Smooth muscle cell (in vitro differentiated cells): Measurements from ENCODE around the gene ALDH2. TPM values are rescaled to one million over a fixed set of nuclear protein-coding genes. Genes with fewer than 3 reads are reported as not detected.
A peak's percentile ranks its signal among the peaks of the same experiment; 100 is the strongest.

Source experiments
- DNase-seq: peaks from one replicate; lab custom pipeline; 2025; ENCODE audit not compliant: unreplicated experiment; lab: John Stamatoyannopoulos, UW
- H2AFZ ChIP-seq: fragments of 200-600 bp; sonication (generic); 2 replicates; pipeline ENCODE4 v1.6.0; 2016; ENCODE audit warnings: antibody characterized with exemption, low read depth, mild to moderate bottlenecking
- H3F3A ChIP-seq: fragments of 200-600 bp; sonication (generic); 2 replicates; pipeline ENCODE4 v1.6.0; 2017; ENCODE audit warnings: antibody characterized with exemption, low read depth
- H3K27ac ChIP-seq: fragments of 200-600 bp; sonication (generic); 2 replicates; pipeline ENCODE4 v1.5.1; 2016; ENCODE audit warnings: low read depth, mild to moderate bottlenecking
- H3K27me3 ChIP-seq: fragments of 200-600 bp; sonication (generic); 2 replicates; pipeline ENCODE4 v1.6.1; 2016; ENCODE audit warnings: low read depth, mild to moderate bottlenecking
- H3K36me3 ChIP-seq: fragments of 200-600 bp; sonication (generic); 2 replicates; pipeline ENCODE4 v1.5.1; 2016; ENCODE audit warnings: low read depth
- H3K4me1 ChIP-seq: fragments of 200-600 bp; sonication (generic); 2 replicates; pipeline ENCODE4 v1.5.1; 2016; ENCODE audit warnings: low read depth
- H3K4me2 ChIP-seq: fragments of 200-600 bp; sonication (generic); 2 replicates; pipeline ENCODE4 v1.6.0; 2016; ENCODE audit warnings: mild to moderate bottlenecking
- H3K4me3 ChIP-seq: fragments of 200-600 bp; sonication (generic); 2 replicates; pipeline ENCODE4 v1.5.1; 2016; ENCODE audit warnings: mild to moderate bottlenecking
- H3K79me2 ChIP-seq: fragments of 200-600 bp; sonication (generic); 2 replicates; pipeline ENCODE4 v1.6.0; 2016; ENCODE audit warnings: low read depth, mild to moderate bottlenecking
- H3K9ac ChIP-seq: fragments of 200-600 bp; sonication (generic); 2 replicates; pipeline ENCODE4 v1.6.0; 2016; ENCODE audit warnings: low read depth
- H3K9me3 ChIP-seq: fragments of 200-600 bp; sonication (generic); replicated peaks from 2 replicates; pipeline ENCODE4 v1.5.1; 2016; ENCODE audit warnings: low read depth
- H4K20me1 ChIP-seq: fragments of 200-600 bp; sonication (generic); 2 replicates; pipeline ENCODE4 v1.6.0; 2016; ENCODE audit warnings: low read depth
- CTCF ChIP-seq: fragments of 200-600 bp; sonication (generic); IDR thresholded peaks from 2 replicates; pipeline ENCODE4 v1.5.1; 2017; ENCODE audit warnings: borderline replicate concordance, mild to moderate bottlenecking, antibody characterized with exemption; ENCODE audit not compliant: insufficient read depth, poor library complexity, severe bottlenecking
- WGBS: methylation state at CpG from one replicate; pipeline ENCODE4 v1.1.7; 2016; ENCODE audit warnings: low lambda C conversion rate; 5-methylcytosine and 5-hydroxymethylcytosine counted together
- polyA plus RNA-seq: library from polyadenylated mRNA; unstranded; fragments of >200 nt; fragmentation: Nextera tagmentation; extraction: Ambion mirVana; gene quantifications from 2 replicates; pipeline ENCODE4 v1.2.1, GENCODE V29; 2016
- total RNA-seq: library from RNA; depleted of rRNA; stranded (reverse); fragments of >200 nt; gene quantifications from 2 replicates; pipeline ENCODE4 v1.2.3, GENCODE V29; 2014

The ALDH2 gene
- total and polyA plus RNA-seq, 2 experiments from 2014 or later, result 17.0 to 54.6 TPM

GRCh38 chr12:111838353-111838752 is 71.6 kb downstream of the ALDH2 start:
- no peak overlapping the region for H3K27ac ChIP-seq
- H3K4me2 ChIP-seq, result no peak overlapping the region
- no peaks in the 10 kb centered on the region for H4K20me1 ChIP-seq
- H3K27me3 ChIP-seq, result no peaks in the 10 kb centered on the region
- peaks cover 5% of the 10 kb centered on the region for H3F3A ChIP-seq
- peaks cover 14% of the 10 kb centered on the region for H3K4me1 ChIP-seq
- no peak for TF ChIP-seq CTCF
- no peak overlapping the region for H3K4me3 ChIP-seq
- H2AFZ ChIP-seq, result no peak overlapping the region
- WGBS, result 51% methylated on average over 3 of the region's 3 CpGs
- H3K9ac ChIP-seq, result no peak overlapping the region
- H3K36me3 ChIP-seq, result no peaks in the 10 kb centered on the region
- peaks cover 30% of the 10 kb centered on the region for H3K79me2 ChIP-seq
- no peak for DNase-seq
- H3K9me3 ChIP-seq, result no peaks in the 10 kb centered on the region

- Histone ChIP-seq H3K79me2 (peaks cover 54% of the 10 kb centered on the region), H3K4me3 (peak overlapping the region; percentile 76), H3K4me2 (peak overlapping the region; percentile 99), H3K4me1 (peaks cover 18% of the 10 kb centered on the region), H3K27ac (peak overlapping the region; percentile 94), H4K20me1 (peaks cover under 1% of the 10 kb centered on the region), H2AFZ (peak overlapping the region; percentile 93), H3F3A (peaks cover 5% of the 10 kb centered on the region), H3K9me3 (no peaks in the 10 kb centered on the region), H3K27me3 (no peaks in the 10 kb centered on the region), H3K9ac (peak overlapping the region; percentile 99), H3K36me3 (no peaks in the 10 kb centered on the region)
- DNase-seq, result no peak
- 67% methylated on average over 11 of the region's 11 CpGs for WGBS
- TF ChIP-seq CTCF, result no peak
Observed at GRCh38 chr12:111840807-111841206, 74.1 kb downstream of the ALDH2 start.

DNA sequence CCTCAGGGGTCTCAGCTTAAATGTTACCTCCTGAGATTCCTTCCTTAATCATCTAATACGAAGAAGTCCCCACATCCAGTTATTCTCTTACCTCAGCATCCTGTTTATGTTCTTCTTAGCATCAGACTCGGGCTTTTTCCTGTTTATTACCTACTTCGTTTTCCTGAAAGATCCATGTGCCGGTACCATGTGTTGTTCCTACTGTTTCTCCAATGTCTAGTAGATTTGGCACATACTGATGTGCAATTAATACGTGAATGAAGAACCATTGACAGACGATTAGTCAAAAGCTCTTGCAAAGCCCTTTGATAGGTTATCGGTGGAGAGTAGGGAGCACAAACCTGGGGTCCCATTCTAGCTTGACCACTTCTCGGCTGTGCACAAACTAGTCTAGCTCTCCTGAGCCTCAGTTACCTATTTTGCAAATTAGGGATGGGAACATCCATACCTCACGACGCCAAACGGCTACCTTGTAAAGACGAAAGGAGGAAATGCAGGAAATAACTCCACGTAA is 74.6 kb downstream of the ALDH2 start:
- Histone ChIP-seq H3K79me2 (peaks cover 59% of the 10 kb centered on the region), H3K9ac (peak overlapping the region; percentile 99), H3K36me3 (no peaks in the 10 kb centered on the region), H3K27me3 (no peaks in the 10 kb centered on the region), H3F3A (peaks cover 5% of the 10 kb centered on the region), H4K20me1 (peaks cover 5% of the 10 kb centered on the region), H3K27ac (peak overlapping the region; percentile 94), H3K4me2 (peak overlapping the region; percentile 99), H2AFZ (peak overlapping the region; percentile 93), H3K4me3 (peak overlapping the region; percentile 76), H3K4me1 (peaks cover 18% of the 10 kb centered on the region), H3K9me3 (no peaks in the 10 kb centered on the region)
- TF ChIP-seq CTCF, result no peak
- no peak for DNase-seq
- 3% methylated on average over 13 of the region's 13 CpGs for WGBS

GRCh38 chr12:111841750-111842555 is 75.2 kb downstream of the ALDH2 start, which contains the start of gene MAPKAPK5:
Gene MAPKAPK5, plus strand, starts transcription at chr12:111842228. Its CDS starts 506 bp downstream, at chr12:111842734.
- under 1% methylated on average over 77 of the region's 84 CpGs for WGBS

More at GRCh38 chr12:111841750-111842555, 75.2 kb downstream of the ALDH2 start, which contains the start of gene MAPKAPK5:
- H3K27ac ChIP-seq, result peak within 1 kb of the TSS; percentile 94
- H3K4me3 ChIP-seq, result peak within 1 kb of the TSS; percentile 76
- H3K36me3 ChIP-seq, result no peaks in the 10 kb centered on the region
- peak within 1 kb of the TSS; percentile 93 for H2AFZ ChIP-seq
- DNase-seq, result peak; percentile 87
- H3K4me1 ChIP-seq, result peaks cover 18% of the 10 kb centered on the region
- peak within 1 kb of the TSS; percentile 99 for H3K4me2 ChIP-seq
- no peaks in the 10 kb centered on the region for H3K27me3 ChIP-seq
- peak within 1 kb of the TSS; percentile 99 for H3K9ac ChIP-seq
- peaks cover 66% of the 10 kb centered on the region for H3K79me2 ChIP-seq
- H4K20me1 ChIP-seq, result peaks cover 5% of the 10 kb centered on the region
- H3K9me3 ChIP-seq, result no peaks in the 10 kb centered on the region
- H3F3A ChIP-seq, result peaks cover 5% of the 10 kb centered on the region
- TF ChIP-seq CTCF, result no peak
